ENCODE measurements around the gene RGS3.

The RGS3 gene

DNA sequence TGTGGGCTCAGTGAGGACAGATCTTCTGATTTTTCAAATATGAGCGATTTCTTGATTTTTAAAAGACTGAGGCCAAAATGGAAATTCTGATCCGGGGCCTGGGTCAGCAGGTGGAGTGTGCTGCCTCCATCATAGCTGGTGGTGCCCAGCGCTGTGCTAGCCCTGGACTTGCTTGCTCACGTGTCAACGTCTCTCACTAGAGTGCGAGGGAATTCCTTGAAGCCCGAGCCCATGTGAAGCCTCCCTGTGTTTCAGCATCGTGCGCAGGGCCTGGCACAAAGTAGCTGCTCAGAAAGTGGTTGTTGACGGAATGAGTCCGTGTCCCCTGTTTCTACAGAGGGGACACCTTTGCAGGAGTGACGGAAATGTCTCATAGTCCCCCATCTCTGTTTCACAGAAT lies 50.5 kb downstream of the RGS3 start:
- no peak for DNase-seq

- DNase-seq, result no peak
Observed at GRCh38 chr9:113514748-113515147, 51.2 kb downstream of the RGS3 start.

- DNase-seq, result no peak
Observed at GRCh38 chr9:113515862-113516261, 52.3 kb downstream of the RGS3 start.

DNA sequence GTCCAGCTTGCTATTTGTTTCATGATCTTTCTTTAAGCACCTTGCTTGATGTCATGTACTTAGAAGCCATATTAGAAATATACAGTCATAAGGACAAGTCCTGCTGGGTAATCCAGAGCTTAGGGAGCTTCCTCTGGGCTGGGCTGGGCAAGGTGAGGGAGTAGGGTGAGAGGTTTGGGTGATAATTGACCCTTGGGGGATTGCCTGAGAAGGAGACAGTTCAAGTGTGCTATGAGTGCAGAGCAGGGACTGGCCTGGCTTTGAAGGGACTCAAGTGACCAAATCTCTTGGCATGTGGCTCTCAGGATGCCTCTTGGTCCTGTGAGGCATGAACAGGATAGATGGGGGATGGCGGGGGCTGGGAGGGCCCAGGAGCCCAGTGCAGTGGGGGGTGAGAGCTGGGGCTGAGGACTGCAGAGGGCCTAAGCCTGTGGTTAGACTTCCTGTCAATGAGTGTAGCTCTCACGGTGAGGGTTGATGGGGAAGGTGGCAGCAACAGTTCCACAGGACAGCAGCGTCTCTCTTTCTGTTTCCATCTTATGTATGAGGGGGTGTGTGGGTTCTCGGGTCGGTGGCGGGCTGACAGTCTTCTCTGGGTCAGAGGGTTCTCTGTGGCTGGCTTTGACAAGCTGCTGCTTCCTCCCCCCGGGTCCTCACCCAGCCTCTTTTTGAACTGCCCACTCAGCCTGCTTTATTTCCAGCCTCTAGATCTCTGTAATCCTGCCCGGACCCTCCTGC lies 53.5 kb downstream of the RGS3 start:
- DNase-seq, result no peak

DNA sequence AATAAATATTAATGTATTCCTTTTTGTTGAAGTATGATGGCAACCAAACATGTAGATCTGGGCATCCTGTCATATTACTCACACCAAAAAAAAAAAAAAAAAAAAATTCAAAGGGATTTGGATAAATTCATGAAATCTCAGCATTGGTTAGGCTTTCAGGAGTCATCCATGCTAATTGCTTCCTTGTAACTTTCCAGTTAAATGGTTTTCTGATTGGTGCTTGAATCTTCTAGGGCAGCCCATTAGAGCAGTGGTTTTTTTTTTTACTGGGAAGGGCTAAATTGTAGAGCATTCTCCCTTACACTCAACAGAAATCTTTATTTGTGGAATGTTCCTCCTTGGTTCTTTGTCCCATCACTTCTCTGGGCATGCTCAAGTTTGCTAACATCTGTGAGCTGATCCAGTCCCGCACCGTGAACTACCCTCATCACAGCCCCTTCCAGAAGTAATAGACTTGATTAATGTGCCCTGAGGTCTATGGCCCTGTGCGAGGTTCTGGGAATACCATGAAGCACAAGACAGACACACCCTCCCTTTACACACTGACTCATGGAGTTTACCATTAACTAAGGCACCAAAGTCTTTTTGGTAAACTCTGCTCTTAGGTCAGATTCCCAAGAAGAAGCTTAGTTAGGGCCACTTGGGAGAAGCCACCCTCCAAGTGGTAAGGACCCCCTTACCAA lies 56.0 kb downstream of the RGS3 start:
- no peak for DNase-seq

- DNase-seq, result no peak
Observed at GRCh38 chr9:113520109-113520642, 56.6 kb downstream of the RGS3 start.

- no peak for DNase-seq
Observed at GRCh38 chr9:113521693-113522255, 58.2 kb downstream of the RGS3 start.

GRCh38 chr9:113522419-113522818 lies 58.9 kb downstream of the RGS3 start:
- DNase-seq, result no peak

- DNase-seq, result no peak
Observed at GRCh38 chr9:113522858-113523257, 59.3 kb downstream of the RGS3 start.

DNA sequence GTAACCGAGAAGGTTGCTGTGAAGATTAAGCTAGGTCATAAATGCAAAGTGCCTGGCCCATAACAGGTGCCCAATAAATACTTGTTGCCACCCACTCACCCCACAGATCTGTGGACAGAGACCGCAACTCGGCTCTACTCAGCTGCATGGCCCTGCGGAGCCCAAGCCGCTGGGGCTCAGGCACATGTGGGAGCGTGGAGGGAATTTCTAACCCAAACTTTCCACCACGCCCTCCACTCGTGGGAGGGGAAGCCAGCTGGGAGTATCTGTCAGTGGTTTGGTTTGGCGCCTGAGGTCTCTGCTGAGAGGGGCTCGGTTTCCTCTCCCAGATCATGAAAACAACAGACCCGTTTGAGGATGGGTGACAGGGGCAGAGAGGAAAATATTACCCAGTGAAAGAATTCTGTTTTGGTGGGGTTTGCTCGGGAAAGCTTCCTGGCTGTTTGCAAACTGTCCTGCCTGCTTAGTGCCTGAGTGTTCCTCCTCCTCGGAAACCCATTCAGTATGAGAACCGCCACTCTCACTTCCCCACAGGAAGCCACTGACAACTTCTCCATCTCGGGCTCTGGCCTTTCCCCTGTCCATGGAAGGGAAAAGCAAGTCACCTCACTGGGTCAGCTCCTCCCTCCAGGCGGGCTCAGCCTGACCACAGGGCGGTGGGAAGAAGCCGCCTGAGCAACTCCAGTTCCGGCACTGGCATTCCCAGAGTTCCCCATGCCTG lies 60.1 kb downstream of the RGS3 start:
- DNase-seq, result no peak

DNA sequence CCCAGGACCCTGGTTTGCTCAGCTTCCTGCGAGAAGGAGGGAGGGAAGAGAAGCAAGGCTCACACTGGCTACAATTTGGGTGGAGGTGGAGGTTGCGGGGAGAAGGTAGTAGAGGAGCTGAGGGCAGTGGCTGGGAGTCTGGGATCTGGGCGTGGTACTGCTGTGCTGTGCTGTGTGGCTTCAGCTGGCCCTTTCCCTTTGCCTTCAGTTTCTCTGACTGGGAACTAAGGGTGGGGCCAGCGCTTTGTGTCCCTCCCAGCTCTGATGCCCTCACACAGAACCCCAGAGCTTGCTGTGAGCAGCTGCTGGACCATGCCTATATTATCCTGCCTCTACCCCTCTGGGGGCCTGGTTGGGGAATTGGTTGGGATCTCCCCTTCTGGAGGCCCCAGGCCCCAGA lies 60.9 kb downstream of the RGS3 start:
- DNase-seq, result no peak

DNA sequence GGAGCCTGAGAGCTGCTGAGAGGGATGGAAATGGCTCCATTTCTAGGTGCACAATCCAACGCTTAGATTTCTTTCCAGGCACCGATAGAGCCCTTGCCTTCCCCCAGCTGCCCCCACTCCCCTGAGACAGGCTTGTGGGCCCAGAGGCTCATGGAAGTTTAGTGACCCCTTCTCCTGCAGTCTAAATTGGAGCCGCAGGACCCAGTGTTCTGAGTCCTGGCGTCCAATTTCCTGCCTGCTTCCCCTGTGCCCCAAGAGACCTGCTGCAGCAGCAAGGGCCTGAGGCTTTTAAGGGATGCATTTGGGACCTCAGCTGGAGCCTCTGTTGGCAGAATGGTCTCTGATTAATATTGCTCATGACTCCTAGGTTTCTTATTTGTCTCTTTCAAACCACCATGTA lies 61.7 kb downstream of the RGS3 start:
- DNase-seq, result no peak

DNA sequence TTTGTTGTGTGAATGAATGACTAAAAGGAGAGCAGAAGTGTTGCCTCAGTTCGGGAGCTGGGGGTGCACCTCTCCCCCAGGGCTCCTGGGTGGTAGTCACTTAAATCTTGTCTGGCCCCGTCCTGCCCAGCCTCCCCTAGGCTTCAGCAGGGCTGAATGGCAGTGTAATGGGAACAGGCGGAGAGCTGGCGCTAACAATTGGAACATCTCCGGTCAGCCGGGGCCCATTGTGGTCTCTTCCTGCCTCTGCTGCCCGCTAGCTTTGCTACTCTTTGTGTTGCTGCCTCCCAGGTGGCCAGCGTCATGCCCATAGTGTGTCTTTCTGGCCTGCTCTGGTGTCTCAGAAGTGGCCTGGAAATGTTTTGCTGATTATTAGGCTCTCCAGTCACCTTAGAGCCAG lies 62.3 kb downstream of the RGS3 start:
- DNase-seq, result no peak

DNA sequence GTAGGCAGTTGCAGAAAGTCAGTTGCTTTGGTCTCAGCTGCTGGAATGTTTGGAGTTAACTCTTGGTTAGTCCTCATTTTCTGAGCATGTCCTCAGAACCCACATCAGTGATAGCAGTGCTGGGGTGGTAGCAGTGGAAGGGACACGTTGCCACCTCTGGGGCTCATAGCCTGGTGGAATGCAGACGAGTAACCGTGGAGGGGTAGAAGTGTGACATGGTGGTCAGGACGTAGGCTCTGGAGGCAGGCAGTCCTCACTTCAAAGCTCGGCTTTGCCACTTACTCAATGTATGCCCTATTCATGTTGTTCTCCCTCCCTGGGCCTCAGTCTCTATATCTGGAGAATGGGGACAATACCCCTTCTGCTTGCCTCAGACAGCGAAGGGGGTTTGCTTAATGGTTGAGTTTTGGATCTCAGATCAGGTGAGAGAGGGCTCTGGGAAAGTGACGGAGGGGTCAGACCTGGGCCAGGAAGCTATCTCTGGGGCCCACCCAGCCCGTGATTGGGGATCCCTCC lies 62.8 kb downstream of the RGS3 start:
- no peak for DNase-seq

DNA sequence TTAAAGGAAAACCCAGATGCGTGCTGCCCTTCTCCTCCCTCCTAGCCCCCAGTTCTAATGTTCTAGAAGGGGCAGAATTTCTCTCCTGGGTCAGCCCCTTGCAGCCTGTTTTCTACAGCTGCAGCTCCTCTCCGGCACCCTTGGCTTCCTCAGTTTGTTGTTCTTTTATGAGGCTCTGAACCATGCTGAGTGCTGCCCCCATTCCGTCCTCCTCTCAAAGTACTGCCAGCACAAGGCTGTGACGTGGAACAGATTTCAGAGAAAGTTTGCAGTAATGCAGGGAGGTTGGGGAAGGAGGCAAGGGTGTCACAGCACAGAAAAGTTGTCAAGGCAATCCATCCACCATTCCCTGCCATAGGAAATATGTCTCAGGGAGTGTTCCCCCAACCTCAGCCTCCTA lies 63.3 kb downstream of the RGS3 start:
- DNase-seq, result no peak

GRCh38 chr9:113528088-113528487 lies 64.6 kb downstream of the RGS3 start:
- no peak for DNase-seq

- DNase-seq, result no peak
Observed at GRCh38 chr9:113528811-113529210, 65.3 kb downstream of the RGS3 start.

- DNase-seq, result no peak
Observed at GRCh38 chr9:113529336-113530009, 65.9 kb downstream of the RGS3 start.

DNA sequence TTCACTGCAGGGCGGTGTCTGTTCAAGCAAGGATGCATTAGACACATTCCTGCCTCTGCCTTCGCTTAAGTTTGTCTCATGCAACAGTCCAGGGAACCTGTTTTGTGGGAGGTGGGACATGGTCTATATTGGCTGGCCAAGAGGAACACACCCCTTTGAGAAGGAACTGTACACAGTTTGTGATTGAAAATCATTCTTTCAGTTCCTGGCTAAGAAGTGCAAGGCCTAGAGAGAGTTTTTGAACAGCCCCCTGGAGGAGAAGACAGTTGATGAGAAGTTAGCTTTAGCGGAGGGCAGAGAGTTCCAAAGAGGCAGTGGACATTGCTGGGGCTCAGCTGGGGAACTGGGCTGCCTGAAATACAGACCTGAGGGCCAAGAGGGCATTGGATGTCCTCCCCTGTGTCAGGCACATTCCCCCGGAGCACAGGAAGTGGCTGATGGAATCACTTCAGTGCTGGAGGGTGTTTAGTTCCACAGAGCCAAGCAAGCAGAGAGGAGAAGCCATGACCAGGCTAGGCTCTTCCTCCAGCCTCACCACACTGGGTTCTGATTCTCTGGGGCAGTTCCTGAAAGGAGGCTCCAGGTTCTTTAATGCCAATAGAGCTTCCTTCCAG lies 66.6 kb downstream of the RGS3 start:
- no peak for DNase-seq

GRCh38 chr9:113530942-113531341 lies 67.4 kb downstream of the RGS3 start:
- DNase-seq, result no peak

GRCh38 chr9:113531919-113532808 lies 68.6 kb downstream of the RGS3 start:
- DNase-seq, result no peak
